Measurements from ENCODE around the gene SHOC2. TPM values are rescaled to one million over a fixed set of nuclear protein-coding genes. Genes with fewer than 3 reads are reported as not detected.

The SHOC2 gene
- total and polyA plus RNA-seq, 9 of the 15 experiments (the other 6 are each of a cell fraction or from before 2014, with no cell fraction given): 9.2 to 17.5 (median 14.9) TPM

GRCh38 chr10:110871298-110872084, 47.9 kb upstream of the SHOC2 start, which contains the start of gene PDCD4 (continued):
- TF ChIP-seq, protein P1, sequence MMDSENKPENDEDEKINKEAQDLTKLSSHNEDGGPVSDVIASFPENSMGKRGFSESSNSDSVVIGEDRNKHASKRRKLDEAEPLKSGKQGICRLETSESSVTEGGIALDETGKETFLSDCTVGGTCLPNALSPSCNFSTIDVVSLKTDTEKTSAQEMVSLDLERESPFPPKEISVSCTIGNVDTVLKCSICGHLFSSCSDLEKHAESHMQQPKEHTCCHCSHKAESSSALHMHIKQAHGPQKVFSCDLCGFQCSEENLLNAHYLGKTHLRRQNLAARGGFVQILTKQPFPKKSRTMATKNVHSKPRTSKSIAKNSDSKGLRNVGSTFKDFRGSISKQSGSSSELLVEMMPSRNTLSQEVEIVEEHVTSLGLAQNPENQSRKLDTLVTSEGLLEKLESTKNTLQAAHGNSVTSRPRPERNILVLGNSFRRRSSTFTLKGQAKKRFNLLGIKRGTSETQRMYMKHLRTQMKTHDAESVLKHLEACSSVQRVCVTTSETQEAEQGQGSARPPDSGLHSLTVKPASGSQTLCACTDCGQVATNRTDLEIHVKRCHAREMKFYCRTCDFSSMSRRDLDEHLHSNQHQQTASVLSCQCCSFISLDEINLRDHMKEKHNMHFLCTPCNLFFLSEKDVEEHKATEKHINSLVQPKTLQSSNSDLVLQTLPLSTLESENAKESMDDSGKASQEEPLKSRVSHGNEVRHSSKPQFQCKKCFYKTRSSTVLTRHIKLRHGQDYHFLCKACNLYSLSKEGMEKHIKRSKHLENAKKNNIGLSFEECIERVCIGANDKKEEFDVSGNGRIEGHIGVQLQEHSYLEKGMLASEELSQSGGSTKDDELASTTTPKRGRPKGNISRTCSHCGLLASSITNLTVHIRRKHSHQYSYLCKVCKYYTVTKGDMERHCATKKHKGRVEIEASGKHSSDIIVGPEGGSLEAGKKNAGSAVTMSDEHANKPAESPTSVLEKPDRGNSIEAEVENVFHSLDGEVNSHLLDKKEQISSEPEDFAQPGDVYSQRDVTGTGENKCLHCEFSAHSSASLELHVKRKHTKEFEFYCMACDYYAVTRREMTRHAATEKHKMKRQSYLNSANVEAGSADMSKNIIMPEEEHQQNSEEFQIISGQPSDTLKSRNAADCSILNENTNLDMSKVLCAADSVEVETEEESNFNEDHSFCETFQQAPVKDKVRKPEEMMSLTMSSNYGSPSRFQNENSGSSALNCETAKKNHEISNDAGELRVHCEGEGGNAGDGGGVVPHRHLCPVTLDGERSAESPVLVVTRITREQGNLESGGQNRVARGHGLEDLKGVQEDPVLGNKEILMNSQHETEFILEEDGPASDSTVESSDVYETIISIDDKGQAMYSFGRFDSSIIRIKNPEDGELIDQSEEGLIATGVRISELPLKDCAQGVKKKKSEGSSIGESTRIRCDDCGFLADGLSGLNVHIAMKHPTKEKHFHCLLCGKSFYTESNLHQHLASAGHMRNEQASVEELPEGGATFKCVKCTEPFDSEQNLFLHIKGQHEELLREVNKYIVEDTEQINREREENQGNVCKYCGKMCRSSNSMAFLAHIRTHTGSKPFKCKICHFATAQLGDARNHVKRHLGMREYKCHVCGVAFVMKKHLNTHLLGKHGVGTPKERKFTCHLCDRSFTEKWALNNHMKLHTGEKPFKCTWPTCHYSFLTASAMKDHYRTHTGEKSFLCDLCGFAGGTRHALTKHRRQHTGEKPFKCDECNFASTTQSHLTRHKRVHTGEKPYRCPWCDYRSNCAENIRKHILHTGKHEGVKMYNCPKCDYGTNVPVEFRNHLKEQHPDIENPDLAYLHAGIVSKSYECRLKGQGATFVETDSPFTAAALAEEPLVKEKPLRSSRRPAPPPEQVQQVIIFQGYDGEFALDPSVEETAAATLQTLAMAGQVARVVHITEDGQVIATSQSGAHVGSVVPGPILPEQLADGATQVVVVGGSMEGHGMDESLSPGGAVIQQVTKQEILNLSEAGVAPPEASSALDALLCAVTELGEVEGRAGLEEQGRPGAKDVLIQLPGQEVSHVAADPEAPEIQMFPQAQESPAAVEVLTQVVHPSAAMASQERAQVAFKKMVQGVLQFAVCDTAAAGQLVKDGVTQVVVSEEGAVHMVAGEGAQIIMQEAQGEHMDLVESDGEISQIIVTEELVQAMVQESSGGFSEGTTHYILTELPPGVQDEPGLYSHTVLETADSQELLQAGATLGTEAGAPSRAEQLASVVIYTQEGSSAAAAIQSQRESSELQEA (IDR thresholded peaks at IDR 0.05; ENCODE audit: low read depth): no peak
- TF ChIP-seq KHSRP (IDR thresholded peaks at IDR 0.05) (no peak), ZNF24 (IDR thresholded peaks at IDR 0.05) (no peak), FOXK1 (CRISPR knock-in tag; IDR thresholded peaks at IDR 0.05; ENCODE audit: borderline replicate concordance) (no peak), ATF7 (IDR thresholded peaks at IDR 0.05) (no peak), LCOR (CRISPR knock-in tag; IDR thresholded peaks at IDR 0.05) (0 out of 2 replicates have a peak, but pooled peaks have one; percentile 23), NRF1 (conservative IDR thresholded peaks at IDR 0.05 in 1 of 2, IDR thresholded peaks at IDR 0.05 in 1 of 2) (peak; percentile 93 to 94), REST (IDR thresholded peaks at IDR 0.05; ENCODE audit: borderline replicate concordance) (0 out of 2 replicates have a peak, but pooled peaks have one; percentile 16), REST (CRISPR knock-in tag; IDR thresholded peaks at IDR 0.05; ENCODE audit: low read depth) (no peak)
- TF ChIP-seq, protein P2, sequence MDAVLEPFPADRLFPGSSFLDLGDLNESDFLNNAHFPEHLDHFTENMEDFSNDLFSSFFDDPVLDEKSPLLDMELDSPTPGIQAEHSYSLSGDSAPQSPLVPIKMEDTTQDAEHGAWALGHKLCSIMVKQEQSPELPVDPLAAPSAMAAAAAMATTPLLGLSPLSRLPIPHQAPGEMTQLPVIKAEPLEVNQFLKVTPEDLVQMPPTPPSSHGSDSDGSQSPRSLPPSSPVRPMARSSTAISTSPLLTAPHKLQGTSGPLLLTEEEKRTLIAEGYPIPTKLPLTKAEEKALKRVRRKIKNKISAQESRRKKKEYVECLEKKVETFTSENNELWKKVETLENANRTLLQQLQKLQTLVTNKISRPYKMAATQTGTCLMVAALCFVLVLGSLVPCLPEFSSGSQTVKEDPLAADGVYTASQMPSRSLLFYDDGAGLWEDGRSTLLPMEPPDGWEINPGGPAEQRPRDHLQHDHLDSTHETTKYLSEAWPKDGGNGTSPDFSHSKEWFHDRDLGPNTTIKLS (IDR thresholded peaks at IDR 0.05; ENCODE audit: borderline replicate concordance, low read depth): peak; percentile 52; the same call in 1 of the 2 replicates

All from K562 (cell line).